Mucosa of stomach (tissue), 1 donor: Measurements from ENCODE around the gene ANKRD55.
"Not testable (repeated sequence)": the region's sequence is repeated elsewhere in the genome, so short reads cannot be mapped to it uniquely, and the experiment has no call there.

ENCODE experiments used
- H3K27me3 ChIP-seq: one replicate; pipeline ENCODE4 v1.7.0; 2013; ENCODE audit warnings: mild to moderate bottlenecking, low read length; ENCODE audit not compliant: control insufficient read depth, insufficient read depth
- H3K36me3 ChIP-seq: one replicate; pipeline ENCODE4 v1.7.0; 2013; ENCODE audit warnings: low read length; ENCODE audit not compliant: control insufficient read depth, insufficient read depth
- H3K4me1 ChIP-seq: one replicate; pipeline ENCODE4 v1.7.0; 2013; ENCODE audit warnings: mild to moderate bottlenecking, low read length; ENCODE audit not compliant: control insufficient read depth, insufficient read depth
- H3K4me3 ChIP-seq: one replicate; pipeline ENCODE4 v1.7.0; 2013; ENCODE audit warnings: low read length
- H3K9ac ChIP-seq: one replicate; pipeline ENCODE4 v1.7.0; 2013; ENCODE audit warnings: mild to moderate bottlenecking, low read length, moderate library complexity
- H3K9me3 ChIP-seq: one replicate; pipeline ENCODE4 v1.7.0; 2013; ENCODE audit warnings: mild to moderate bottlenecking, low read length, moderate library complexity; ENCODE audit not compliant: control insufficient read depth
- donor health status: Pancreatic carcinoma.

The ANKRD55 gene

GRCh38 chr5:56090793-56091460 lies 142.2 kb downstream of the ANKRD55 start:
- Histone ChIP-seq H3K9ac (no peak overlapping the region), H3K36me3 (no peaks in the 10 kb centered on the region), H3K4me3 (no peak overlapping the region), H3K4me1 (no peaks in the 10 kb centered on the region), H3K9me3 (no peaks in the 10 kb centered on the region), H3K27me3 (no peaks in the 10 kb centered on the region)

- H3K9ac ChIP-seq, result no peak overlapping the region
- no peaks in the 10 kb centered on the region for H3K4me1 ChIP-seq
- no peaks in the 10 kb centered on the region for H3K27me3 ChIP-seq
- H3K36me3 ChIP-seq, result no peaks in the 10 kb centered on the region
- no peak overlapping the region for H3K4me3 ChIP-seq
- no peaks in the 10 kb centered on the region for H3K9me3 ChIP-seq
Observed at GRCh38 chr5:56088967-56089829, 143.9 kb downstream of the ANKRD55 start.

- Histone ChIP-seq H3K27me3 (no peaks in the 10 kb centered on the region), H3K9me3 (no peaks in the 10 kb centered on the region), H3K36me3 (no peaks in the 10 kb centered on the region), H3K9ac (no peak overlapping the region), H3K4me3 (no peak overlapping the region), H3K4me1 (no peaks in the 10 kb centered on the region)
Observed at GRCh38 chr5:56088431-56088949, 144.6 kb downstream of the ANKRD55 start.

GRCh38 chr5:56085193-56085592 lies 147.9 kb downstream of the ANKRD55 start:
- H3K9ac ChIP-seq, result no peak overlapping the region
- no peaks in the 10 kb centered on the region for H3K4me1 ChIP-seq
- no peaks in the 10 kb centered on the region for H3K27me3 ChIP-seq
- H3K4me3 ChIP-seq, result no peak overlapping the region
- H3K36me3 ChIP-seq, result no peaks in the 10 kb centered on the region
- H3K9me3 ChIP-seq, result no peaks in the 10 kb centered on the region

- Histone ChIP-seq H3K9me3 (no peaks in the 10 kb centered on the region), H3K4me1 (no peaks in the 10 kb centered on the region), H3K9ac (no peak overlapping the region), H3K4me3 (no peak overlapping the region), H3K36me3 (no peaks in the 10 kb centered on the region), H3K27me3 (no peaks in the 10 kb centered on the region)
Observed at GRCh38 chr5:56083286-56083854, 149.8 kb downstream of the ANKRD55 start.

GRCh38 chr5:56081053-56081642 lies 152.0 kb downstream of the ANKRD55 start:
- not testable (repeated sequence) for H3K36me3 ChIP-seq, H3K4me1 ChIP-seq, H3K9ac ChIP-seq, H3K4me3 ChIP-seq, H3K27me3 ChIP-seq, H3K9me3 ChIP-seq

GRCh38 chr5:56080375-56081052 lies 152.6 kb downstream of the ANKRD55 start:
- Histone ChIP-seq H3K9me3 (no peaks in the 10 kb centered on the region), H3K9ac (no peak overlapping the region), H3K36me3 (no peaks in the 10 kb centered on the region), H3K4me3 (no peak overlapping the region), H3K27me3 (no peaks in the 10 kb centered on the region), H3K4me1 (no peaks in the 10 kb centered on the region)

GRCh38 chr5:56079157-56079500 lies 154.0 kb downstream of the ANKRD55 start:
- not testable (repeated sequence) for H3K4me1 ChIP-seq, H3K27me3 ChIP-seq, H3K9me3 ChIP-seq, H3K4me3 ChIP-seq, H3K9ac ChIP-seq, H3K36me3 ChIP-seq

GRCh38 chr5:56078278-56079156 lies 154.6 kb downstream of the ANKRD55 start:
- Histone ChIP-seq H3K9me3 (no peaks in the 10 kb centered on the region), H3K27me3 (no peaks in the 10 kb centered on the region), H3K36me3 (no peaks in the 10 kb centered on the region), H3K4me1 (no peaks in the 10 kb centered on the region), H3K9ac (no peak overlapping the region), H3K4me3 (no peak overlapping the region)

GRCh38 chr5:56077796-56078233 lies 155.3 kb downstream of the ANKRD55 start:
- Histone ChIP-seq H3K4me3 (no peak overlapping the region), H3K36me3 (no peaks in the 10 kb centered on the region), H3K9me3 (no peaks in the 10 kb centered on the region), H3K9ac (no peak overlapping the region), H3K4me1 (no peaks in the 10 kb centered on the region), H3K27me3 (no peaks in the 10 kb centered on the region)

- H3K9ac ChIP-seq, result no peak overlapping the region
- no peaks in the 10 kb centered on the region for H3K27me3 ChIP-seq
- no peaks in the 10 kb centered on the region for H3K9me3 ChIP-seq
- no peaks in the 10 kb centered on the region for H3K4me1 ChIP-seq
- no peak overlapping the region for H3K4me3 ChIP-seq
- H3K36me3 ChIP-seq, result no peaks in the 10 kb centered on the region
Observed at GRCh38 chr5:56076486-56076885, 156.6 kb downstream of the ANKRD55 start.
